Chondrocyte (in vitro differentiated cells): Measurements from ENCODE around the gene PRR15. TPM values are rescaled to one million over a fixed set of nuclear protein-coding genes. Genes with fewer than 3 reads are reported as not detected.

Source experiments
- DNase-seq: peaks from one replicate; pipeline ENCODE4 v3.0.0; 2021; ENCODE audit warnings: mixed read lengths, low spot score
- H3K27ac Mint-ChIP-seq: one replicate; pipeline ENCODE4 v1.8.0; 2021; ENCODE audit warnings: mild to moderate bottlenecking, moderate library complexity, mixed read lengths; ENCODE audit not compliant: unreplicated experiment
- H3K27me3 Mint-ChIP-seq: 2 replicates; pipeline ENCODE4 v1.8.0; 2021; ENCODE audit warnings: low read depth, mixed read lengths
- H3K36me3 Mint-ChIP-seq: 2 replicates; pipeline ENCODE4 v1.8.0; 2021; ENCODE audit warnings: low read depth, mixed read lengths
- H3K4me1 Mint-ChIP-seq: 2 replicates; pipeline ENCODE4 v1.8.0; 2021; ENCODE audit warnings: low read depth, mild to moderate bottlenecking, mixed read lengths
- H3K4me3 Mint-ChIP-seq: one replicate; pipeline ENCODE4 v1.8.0; 2021; ENCODE audit warnings: mild to moderate bottlenecking, moderate library complexity, mixed read lengths; ENCODE audit not compliant: unreplicated experiment
- H3K9me3 Mint-ChIP-seq: 2 replicates; pipeline ENCODE4 v1.8.0; 2021; ENCODE audit warnings: low read depth, mixed read lengths
- total RNA-seq: library from RNA; stranded (reverse); gene quantifications from 3 replicates; pipeline ENCODE4 v1.2.1, GENCODE V29; 2021
- TF ChIP-seq, protein P1 (sequence below): fragments of 200-600 bp; sonication (generic); IDR thresholded peaks from 2 replicates; pipeline ENCODE4 v1.5.0; 2021; ENCODE audit warnings: antibody characterized with exemption, mild to moderate bottlenecking, moderate library complexity

The PRR15 gene
- total RNA-seq, 1 donor from 2014 or later = 2.5 TPM

GRCh38 chr7:29596593-29597178 is 33.1 kb downstream of the PRR15 start:
- Mint-ChIP-seq H3K4me3 (no peak overlapping the region), H3K9me3 (no peaks in the 10 kb centered on the region), H3K27ac (no peak overlapping the region), H3K27me3 (no peaks in the 10 kb centered on the region), H3K36me3 (no peaks in the 10 kb centered on the region), H3K4me1 (no peaks in the 10 kb centered on the region)
- no peak for DNase-seq
- TF ChIP-seq, protein P1, sequence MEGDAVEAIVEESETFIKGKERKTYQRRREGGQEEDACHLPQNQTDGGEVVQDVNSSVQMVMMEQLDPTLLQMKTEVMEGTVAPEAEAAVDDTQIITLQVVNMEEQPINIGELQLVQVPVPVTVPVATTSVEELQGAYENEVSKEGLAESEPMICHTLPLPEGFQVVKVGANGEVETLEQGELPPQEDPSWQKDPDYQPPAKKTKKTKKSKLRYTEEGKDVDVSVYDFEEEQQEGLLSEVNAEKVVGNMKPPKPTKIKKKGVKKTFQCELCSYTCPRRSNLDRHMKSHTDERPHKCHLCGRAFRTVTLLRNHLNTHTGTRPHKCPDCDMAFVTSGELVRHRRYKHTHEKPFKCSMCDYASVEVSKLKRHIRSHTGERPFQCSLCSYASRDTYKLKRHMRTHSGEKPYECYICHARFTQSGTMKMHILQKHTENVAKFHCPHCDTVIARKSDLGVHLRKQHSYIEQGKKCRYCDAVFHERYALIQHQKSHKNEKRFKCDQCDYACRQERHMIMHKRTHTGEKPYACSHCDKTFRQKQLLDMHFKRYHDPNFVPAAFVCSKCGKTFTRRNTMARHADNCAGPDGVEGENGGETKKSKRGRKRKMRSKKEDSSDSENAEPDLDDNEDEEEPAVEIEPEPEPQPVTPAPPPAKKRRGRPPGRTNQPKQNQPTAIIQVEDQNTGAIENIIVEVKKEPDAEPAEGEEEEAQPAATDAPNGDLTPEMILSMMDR = no peak

DNA sequence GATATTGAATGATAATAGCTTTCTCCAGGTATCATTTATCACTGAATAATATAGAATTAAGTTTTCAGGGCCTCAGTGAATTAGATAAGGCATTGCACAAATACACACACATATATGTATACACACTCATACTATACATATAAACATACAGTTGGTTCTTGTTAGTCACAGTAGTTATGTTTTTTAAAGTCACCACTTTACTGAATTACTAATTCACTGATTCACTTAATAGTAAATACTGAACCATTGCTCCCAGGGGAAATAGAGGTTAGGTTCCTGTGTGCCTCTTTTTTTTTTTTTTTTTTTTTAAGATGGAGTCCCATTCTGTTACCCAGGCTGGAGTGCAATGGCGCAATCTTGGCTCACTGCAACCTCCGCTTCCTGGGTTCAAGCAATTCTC is 33.6 kb downstream of the PRR15 start:
- TF ChIP-seq, protein P1 = no peak
- Mint-ChIP-seq H3K4me3 (no peak overlapping the region), H3K27me3 (no peaks in the 10 kb centered on the region), H3K36me3 (no peaks in the 10 kb centered on the region), H3K27ac (no peak overlapping the region), H3K9me3 (no peaks in the 10 kb centered on the region), H3K4me1 (no peaks in the 10 kb centered on the region)
- DNase-seq = no peak

DNA sequence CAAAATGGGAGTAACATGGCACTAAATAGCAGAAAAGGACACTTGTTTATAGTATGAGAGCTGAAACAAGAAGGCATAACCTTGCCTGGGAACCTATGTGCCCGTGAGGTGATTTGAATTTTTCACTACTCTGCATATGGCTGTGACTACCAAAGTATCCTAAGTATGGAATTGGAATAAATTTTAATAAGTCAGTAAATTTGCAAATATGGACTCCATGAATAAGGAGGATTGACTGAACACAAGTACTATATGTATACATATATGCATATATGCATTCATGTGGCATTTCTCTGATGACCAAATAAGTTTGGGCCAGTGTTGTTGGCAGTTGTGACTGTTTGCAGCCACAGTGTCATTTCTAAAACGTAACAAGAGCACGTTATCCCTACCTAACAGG is 34.5 kb downstream of the PRR15 start:
- no peaks in the 10 kb centered on the region for H3K9me3 Mint-ChIP-seq
- no peaks in the 10 kb centered on the region for H3K4me1 Mint-ChIP-seq
- no peaks in the 10 kb centered on the region for H3K27me3 Mint-ChIP-seq
- TF ChIP-seq, protein P1 = no peak
- no peaks in the 10 kb centered on the region for H3K36me3 Mint-ChIP-seq
- no peak overlapping the region for H3K4me3 Mint-ChIP-seq
- no peak for DNase-seq
- H3K27ac Mint-ChIP-seq = no peak overlapping the region

DNA sequence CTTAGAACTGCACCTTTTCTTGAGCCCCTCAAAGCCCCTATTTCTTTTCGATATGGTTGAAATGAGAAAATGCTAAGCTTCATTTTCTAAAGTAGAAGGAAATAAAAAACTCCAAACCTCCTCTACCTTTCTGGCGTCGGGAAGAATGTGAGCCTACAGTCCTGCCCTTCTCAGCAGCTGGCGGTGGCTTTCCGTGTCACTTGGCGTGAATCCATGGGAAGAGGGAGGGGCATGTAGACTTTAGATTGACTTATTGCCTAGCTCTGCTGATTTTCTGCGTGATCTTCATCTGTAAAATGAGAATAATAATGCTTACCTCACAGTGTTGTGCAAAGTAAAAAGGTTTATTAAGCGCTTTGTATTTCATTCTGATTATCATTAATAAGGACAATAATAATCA is 35.0 kb downstream of the PRR15 start:
- Mint-ChIP-seq H3K4me1 (no peaks in the 10 kb centered on the region), H3K4me3 (no peak overlapping the region), H3K9me3 (no peaks in the 10 kb centered on the region), H3K27ac (no peak overlapping the region), H3K36me3 (no peaks in the 10 kb centered on the region), H3K27me3 (no peaks in the 10 kb centered on the region)
- no peak for DNase-seq
- TF ChIP-seq, protein P1 = no peak

DNA sequence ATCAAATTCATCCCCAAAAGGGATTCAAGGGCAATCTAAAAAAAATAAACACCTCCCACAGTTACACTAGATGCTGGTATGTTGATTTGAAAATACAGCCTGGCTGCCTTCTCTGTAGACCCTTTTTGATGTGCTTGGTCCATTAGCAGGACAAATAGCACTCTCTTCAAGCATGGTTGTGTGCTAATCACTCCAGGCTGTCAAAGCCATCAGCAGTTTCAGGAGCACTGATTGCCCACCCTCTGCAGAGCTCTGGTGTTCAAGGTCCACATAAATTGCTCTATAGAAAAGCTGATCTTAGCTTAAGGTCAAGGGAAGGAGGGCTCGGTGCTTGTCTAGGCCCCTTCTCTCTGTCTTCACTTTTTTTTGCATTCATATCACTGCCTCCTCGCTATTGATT is 35.4 kb downstream of the PRR15 start:
- TF ChIP-seq, protein P1 = no peak
- Mint-ChIP-seq H3K27ac (no peak overlapping the region), H3K9me3 (no peaks in the 10 kb centered on the region), H3K4me3 (no peak overlapping the region), H3K27me3 (no peaks in the 10 kb centered on the region), H3K36me3 (no peaks in the 10 kb centered on the region), H3K4me1 (no peaks in the 10 kb centered on the region)
- no peak for DNase-seq
